NCI-H2196 (cell line): ENCODE results near the gene VPS51.
"Not testable (repeated sequence)": the region's sequence is repeated elsewhere in the genome, so short reads cannot be mapped to it uniquely, and the experiment has no call there.

Experiments
- DNase-seq: peaks from one replicate; lab custom pipeline; 2025; ENCODE audit not compliant: unreplicated experiment; lab: John Stamatoyannopoulos, UW

Gene VPS51

DNA sequence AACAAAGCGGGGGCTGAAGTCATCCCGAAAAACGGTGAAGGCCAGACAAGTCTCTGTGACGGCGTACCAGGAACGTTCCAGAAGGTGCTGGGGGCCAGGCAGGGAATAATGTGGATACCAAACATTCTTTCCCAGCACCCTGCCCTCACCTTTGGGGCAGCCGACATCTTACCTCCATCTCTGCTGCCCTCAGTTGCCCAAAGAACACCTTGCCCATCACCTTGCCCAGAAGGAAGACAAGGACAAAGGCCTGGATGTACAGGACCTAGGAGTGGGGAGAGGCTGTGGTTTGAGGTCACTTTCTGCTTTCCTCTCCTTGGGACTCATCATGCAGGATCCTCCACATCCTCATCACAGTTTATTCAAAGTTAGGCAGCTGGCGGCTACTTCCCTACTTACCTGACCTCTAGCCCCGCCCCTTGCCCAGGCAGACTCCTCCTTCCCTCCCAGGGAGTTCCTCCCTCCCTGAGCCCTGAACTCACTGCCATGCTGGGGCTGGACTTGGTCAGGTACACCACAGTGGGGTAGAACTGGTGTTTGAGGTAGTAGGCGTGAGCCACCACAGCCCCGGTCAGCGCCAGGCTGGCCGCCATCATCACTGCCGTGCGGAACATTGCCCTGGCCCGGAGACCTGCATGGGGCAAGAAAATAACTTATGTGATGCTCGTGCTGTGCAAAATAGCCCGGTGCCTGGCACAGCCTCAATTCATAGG, 37.1 kb downstream of the VPS51 start:
- DNase-seq, result peak; percentile 74

DNA sequence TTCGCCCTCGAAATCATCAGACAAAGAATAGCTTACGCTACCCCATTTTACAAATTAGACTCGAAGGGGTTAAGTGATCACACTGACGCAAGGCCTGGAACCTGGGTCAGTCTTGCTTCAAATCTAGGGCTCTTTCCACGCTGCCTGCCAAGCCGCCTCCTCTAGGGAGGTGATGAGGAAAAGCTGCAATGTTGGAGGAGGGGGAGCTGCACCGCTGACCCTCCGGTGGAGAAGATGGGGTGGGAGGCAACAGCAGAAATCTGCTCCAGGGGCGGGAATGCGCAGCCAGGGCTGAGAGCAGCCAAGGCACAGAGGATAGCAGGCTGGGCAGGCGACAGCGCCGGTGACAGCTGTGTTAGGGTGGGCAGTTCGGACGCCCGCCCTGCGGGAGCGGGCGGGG, 37.7 kb downstream of the VPS51 start:
- DNase-seq, result no peak

DNA sequence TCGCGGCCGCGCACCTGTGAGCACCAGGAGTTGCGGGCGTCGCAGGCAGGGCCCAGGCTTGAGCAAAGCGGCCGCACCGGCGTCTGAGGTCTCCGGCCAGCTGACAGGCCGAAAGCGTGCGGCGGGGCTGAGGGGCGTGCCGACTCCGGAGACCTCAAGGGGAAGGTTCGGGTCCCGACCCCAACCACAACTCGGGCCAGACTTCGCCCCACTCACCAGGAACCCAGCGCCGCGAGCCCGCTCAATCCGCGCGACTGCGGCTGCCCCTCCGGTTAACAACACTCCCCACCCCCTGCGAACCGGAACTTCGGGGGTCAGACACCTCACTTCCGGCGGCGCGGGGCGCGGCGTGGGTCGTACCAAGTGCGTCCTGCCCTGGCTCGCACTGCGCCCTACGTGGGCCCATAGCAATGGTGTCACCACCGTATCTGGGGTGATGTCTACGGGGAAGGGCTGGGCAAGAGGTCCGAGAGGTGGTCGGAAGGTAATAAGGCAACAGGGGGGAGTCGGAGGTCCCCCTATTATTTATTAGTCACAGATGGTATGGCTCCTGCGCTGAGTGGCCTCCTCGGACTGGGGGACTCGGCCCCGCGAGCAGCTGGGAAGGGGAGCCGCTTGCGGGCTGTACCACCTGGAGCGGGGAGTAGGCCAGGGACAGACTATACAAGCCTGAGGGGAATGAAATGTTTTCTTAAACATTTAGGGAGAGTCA, 38.4 kb downstream of the VPS51 start, which contains the start of gene SYVN1:
Gene SYVN1 (minus strand): TSS at position 280 of the 712 bp plus-strand sequence. CDS start 918 bp downstream, outside the sequence.
- peak; percentile 92 for DNase-seq

DNA sequence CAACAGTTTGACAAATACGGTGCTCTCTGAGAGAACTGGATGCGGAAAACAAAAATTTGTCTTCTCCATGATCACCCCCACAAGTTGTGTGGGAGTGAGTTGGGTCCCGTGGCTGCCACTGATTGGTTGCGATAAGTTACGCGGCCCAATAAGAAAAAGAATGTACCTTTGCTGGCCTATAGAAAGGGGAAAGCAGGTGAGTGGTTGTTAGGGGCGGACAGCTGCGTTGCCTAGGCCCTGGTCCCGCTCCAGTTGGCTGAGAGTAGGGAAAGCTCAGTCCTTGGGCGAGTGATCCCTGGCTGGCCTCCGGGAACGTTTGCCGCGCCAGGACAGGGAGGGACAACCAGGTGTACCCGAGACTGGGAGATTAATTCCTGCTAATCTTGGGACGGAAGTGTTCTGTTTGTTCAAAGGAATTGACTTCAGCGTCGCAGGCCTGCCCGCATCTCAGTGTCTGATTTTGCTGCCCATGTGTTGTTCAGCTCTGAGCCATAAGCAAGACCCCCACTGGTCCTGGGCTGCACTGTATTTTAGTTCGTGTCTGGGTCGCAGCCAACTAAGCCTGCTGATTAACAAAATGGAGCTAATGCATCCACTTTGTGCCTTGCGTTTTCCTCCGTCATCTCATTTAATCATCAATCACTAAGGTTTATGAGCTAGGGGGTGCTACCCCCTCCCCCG, 39.1 kb downstream of the VPS51 start:
- DNase-seq, result peak; percentile 97

DNA sequence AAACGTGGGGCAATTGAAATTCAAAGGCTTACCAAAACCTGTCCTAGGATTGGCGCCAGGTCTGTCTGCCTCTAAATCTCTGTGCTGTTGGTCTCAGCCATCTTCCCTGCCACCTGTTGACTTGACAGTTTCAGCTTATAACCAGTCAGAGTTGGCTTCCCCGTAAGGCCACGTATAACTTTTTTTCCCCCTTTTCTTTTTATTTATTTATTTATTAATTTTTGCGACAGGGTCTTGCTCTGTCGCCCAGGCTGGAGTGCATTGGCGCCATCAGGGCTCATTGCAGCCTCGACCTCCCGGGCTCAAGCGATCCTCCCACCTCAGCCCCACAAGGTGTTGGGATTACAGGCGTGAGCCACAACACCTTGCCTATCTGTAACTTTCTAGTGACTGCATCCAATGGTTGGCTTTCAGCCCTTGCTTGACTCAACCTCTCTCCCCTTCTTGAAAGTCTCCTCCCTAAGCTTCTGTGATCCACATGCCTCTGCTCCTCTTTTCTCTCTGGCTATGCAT, 39.7 kb downstream of the VPS51 start:
- DNase-seq, result no peak

DNA sequence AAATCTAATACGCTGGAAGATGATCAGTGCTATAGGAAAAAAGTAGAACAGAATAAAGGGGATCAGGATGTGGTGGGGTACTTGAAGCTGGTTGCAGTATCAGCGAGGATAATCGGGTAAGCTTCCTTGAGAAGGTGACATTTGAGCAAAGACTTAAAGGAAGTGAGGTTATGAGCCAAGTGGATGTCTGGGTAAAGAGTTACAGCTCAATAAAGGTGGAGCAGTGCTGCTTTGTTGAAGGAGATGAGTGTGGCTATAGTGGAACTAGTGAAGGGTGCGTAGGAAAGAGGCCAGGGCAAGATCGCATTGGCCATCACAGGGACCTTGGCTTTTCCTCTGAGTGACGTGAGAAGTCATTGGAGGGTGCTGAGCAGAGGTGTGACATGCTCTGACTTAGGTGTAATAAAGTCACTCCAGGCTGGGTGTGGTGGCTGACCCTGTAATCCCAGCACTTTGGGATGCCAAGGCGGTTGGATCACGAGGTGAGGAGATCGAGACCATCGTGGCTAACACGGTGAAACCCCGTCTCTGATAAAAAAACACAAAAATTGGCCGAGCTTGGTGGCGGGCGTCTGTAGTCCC, 40.6 kb downstream of the VPS51 start:
- DNase-seq, result no peak

DNA sequence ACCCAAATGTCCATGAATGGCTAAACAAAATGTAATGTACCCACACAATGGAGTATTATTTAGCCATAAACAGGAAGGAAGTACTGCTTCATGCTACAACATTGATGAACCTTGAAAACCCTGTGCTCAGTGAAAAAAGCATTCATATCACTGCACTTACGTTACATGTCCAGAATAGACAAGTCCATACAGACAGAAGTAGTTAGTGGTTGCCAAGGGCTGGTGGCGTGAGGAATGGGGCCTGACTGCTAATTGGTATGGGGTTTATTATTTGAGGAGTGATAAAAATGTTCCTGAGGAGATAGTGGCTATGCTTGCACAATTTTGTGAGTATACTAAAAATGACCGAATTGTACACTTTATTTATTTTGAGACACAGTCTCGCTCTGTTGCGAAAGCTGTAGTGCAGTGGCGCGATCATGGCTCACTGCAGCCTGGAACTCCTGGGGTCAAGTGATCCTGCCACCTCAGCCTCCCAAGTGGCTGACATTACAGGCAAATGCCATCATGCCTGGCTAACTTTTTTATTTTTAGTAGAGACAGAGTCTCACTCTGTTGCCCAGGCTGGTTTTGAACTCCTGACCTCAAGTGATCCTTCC, 46.0 kb downstream of the VPS51 start:
- no peak for DNase-seq

DNA sequence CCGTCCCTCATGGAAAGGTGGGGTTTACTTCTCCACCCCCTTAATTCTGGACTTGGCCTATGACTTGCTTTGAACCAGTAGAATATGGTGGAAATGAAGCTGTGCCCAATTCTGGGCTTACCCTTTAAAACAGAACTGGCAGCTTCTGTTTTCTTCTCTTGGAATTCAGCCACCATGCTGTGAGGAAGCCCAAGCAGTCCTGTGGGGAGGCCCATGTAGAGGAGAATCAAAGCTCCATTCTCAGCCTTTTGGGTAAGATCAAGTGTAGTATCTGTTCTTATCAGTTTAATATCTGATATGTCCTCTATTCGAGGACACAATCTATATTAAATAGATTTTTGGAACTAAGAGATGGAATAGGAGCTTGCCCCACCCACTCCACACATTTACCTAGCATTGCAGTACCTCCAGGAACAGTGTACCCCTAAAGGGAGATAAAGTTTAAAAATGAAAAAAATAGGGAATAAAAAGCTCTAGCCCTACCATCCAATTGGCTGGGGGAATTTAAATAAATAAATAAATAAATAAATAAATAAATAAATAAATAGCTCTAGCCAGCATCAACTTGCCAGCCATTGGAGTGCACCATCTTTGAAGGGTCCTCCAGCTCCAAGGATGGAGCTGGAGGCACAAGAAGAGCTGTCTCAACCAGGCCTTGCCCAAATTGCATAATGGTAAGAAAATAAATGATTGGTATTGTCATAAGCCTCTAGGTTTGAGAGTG, 51.5 kb downstream of the VPS51 start:
- DNase-seq, result no peak

DNA sequence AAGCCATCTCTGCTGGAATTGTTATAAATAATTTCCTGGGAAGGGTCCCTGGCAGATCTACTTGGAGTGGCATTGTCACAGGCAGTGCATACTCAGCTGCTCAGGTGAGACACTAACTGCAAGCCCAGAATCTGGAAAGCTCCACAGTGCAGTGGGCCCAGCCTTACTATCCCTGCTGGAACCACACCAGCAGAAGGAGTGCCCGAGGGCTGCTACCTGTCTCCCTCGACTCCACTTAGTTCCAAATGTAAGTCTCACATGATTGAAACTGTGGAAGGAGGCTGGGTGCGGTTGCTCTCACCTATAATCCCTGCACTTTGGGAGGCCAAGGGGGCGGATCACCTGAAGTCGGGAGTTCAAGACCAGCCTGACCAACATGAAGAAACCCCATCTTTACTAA, 52.6 kb downstream of the VPS51 start:
- no peak for DNase-seq

DNA sequence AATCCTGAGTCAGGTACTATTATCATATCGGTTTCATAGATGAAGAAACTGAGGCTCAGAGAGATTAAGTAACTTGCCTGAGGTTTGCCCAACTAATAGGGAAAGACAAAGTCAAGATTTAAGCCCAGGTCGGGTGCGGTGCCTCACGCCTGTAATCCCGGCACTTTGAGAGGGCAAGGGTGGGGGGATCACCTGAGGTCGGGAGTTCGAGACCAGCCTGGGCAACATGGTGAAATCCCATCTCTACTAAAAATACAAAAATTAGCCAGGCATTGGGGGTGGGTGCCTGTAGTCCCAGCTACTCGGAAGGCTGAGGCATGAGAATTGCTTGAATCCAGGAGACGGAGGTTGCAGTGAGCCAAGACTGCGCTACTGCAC, 54.1 kb downstream of the VPS51 start:
- DNase-seq, result not testable (repeated sequence)

DNA sequence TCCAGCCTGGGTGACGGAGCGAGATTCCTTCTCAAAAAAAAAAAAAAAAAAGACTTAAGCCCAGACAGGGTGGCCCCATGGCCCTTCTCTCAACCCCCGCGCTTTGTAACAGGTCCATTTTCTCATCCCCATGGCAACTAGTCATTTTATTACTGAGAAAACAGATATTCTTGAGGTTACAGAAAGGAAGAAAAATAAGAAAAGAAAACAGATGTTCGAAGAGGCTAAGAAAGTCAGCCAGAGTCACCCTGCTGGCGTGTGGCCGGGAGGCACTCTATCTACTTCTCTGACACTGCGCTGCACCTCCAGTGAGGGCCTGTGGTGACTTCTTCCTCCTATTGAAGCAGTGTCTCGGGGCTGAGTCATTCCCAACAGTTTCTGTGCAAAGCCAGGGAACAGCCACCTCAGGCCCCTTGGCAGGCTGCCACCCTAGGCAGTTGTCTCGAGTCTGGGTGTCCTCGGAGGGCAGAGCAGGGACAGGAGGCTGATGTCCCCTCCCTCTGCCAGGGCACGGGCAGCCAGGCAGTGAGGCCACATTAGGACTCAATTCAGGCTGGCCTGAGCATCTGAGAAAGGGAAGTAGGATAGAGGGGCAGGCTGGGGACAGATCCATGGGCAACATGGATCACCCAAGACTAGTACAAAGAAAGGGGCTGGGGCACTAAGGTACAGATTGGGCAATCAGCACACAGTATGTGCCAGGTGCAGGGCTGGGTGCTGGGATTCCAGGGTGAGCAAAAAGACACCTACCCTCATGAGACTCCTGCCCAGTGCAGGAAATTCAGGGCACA, 54.7 kb downstream of the VPS51 start:
- DNase-seq, result peak; percentile 94

DNA sequence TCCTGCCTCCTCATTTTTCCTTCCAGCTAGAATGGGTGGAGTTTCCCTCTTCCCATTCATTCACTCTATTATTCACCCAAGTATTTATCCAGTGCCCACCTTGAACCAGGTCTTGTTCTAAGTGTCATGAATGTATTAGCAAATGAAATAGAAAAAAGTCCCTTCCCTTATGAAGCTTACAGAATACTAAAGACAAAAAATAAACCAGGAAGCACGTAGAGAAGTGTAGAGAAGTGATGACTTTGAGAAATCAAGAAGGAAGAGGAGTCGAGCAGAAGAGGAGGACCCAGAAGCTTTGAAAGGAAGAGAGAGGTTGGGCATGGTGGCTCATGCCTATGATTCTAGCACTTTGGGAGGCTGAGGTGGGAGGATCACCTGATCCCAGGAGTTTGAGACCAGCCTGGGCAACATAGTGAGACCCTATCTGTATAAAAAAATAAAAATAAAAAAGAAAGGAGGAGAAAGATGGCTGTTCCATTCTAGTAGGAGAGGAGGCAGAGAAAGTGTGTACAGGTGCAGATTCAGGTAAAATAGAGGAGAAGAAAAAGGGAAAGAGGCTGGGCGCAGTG, 55.4 kb downstream of the VPS51 start:
- DNase-seq, result no peak

DNA sequence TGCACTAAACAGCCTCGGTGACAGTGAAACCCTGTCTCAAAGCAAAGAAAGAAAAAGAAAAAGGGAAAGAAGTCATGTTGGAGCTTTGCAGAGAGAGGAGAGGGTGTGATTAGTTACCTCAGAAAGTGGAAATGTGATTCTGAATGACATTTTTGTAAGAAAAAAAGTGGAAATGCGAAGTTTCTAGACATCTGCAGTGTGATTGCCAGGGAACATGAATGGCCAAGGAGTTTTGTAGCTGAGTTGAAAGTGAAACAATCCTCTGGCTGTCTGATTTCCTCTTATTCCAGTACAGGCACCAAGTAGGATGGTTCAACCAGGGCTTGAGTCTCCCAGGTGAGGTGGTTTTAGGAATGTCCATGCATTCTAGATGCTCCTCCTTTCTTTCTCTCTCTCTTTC, 56.1 kb downstream of the VPS51 start:
- DNase-seq, result no peak

DNA sequence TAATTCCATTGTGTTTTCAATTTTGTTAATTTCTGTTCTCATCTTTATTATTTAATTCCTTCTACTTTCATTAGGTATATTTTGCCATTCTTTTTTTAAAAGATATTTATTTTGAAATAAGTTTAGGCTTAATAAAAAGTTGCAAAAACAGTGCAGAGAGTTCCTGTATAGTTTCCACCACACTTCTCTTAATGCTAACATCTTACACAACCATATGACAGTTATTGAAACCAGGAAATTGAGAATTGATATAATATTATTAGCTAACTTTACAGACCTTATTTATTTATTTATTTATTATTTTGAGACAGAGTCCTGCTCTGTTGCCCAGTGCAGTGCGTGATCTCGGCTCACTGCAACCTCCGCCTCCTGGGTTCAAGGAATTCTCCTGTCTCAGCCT, 60.2 kb downstream of the VPS51 start:
- no peak for DNase-seq

DNA sequence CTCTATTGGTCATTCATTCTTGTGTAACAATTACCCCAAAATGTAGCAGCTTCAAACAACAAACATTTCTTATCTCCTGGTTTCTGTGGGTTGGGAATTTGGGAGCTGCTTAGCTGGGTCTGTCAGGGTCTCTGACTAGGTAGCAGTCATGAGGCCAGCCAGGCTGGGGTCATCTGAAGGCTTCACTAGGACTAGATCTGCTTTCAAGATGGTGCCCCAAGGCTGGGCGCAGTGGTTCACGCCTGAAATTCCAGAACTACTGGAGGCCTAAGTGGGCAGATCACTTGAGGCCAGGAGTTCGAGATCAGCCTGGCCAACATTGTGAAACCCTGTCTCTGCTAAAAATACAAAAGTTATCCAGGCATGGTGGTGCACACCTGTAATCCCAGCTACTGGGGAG, 60.9 kb downstream of the VPS51 start:
- no peak for DNase-seq

DNA sequence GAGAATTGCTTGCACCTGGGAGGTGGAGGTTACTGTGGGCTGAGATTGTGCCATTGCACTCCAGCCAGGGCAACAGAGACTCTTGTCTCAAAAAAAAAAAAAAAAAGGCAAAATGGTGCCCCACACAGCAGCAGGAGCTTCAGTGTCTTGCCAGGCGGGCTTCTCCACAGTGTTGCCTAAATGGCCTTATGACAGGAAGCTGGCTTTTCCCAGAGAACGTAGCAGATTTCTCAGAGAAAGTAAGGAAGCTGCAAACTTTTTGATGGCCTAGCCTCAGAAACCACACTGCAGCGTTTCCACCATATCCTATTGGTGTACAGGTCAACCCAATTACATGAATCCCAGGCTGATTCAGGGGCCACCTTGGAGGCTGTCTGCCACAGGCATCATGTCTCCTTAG, 61.3 kb downstream of the VPS51 start:
- DNase-seq, result no peak

DNA sequence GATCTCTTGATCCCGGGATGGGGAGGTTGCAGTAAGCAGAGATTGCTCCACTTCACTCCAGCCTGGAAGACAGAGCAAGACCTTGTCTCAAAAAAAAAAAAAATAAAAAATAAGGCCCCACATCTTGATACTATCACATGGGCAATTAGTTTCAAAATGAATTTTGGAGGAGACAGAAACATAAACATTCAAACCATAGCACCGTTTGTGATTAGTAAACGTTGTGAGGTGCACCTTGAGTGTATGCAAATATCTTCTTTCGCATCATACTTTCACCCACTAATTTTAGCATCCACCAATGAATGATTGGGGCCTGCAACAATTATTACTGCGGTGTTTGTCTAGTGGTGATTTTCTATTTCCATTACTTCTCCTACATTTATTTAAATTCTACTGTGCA, 63.0 kb downstream of the VPS51 start:
- no peak for DNase-seq

DNA sequence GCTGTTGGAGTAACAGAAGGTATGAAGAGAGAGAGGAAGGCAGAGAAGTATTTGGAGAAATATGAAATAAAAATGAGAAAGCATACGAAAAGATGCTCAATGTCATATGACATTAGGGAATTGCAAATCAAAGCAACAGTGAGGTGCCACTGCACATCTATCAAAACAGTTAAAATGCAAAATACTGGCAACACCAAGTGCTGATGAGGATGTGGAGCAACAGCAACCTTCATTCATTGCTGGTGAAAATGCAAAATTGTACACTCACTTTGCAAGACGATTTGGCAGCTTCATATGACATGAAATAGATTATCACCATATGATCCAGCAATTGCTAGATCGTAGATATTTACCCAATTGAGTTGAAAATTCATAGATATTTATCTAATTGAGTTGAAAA, 64.6 kb downstream of the VPS51 start:
- no peak for DNase-seq
